ENCODE measurements around the gene POMT1.

Gene POMT1

GRCh38 chr9:131520503-131520902 is 17.8 kb downstream of the POMT1 start:
- TF ChIP-seq, protein P1, sequence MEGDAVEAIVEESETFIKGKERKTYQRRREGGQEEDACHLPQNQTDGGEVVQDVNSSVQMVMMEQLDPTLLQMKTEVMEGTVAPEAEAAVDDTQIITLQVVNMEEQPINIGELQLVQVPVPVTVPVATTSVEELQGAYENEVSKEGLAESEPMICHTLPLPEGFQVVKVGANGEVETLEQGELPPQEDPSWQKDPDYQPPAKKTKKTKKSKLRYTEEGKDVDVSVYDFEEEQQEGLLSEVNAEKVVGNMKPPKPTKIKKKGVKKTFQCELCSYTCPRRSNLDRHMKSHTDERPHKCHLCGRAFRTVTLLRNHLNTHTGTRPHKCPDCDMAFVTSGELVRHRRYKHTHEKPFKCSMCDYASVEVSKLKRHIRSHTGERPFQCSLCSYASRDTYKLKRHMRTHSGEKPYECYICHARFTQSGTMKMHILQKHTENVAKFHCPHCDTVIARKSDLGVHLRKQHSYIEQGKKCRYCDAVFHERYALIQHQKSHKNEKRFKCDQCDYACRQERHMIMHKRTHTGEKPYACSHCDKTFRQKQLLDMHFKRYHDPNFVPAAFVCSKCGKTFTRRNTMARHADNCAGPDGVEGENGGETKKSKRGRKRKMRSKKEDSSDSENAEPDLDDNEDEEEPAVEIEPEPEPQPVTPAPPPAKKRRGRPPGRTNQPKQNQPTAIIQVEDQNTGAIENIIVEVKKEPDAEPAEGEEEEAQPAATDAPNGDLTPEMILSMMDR (IDR thresholded peaks at IDR 0.05): no peak
- TF ChIP-seq ZFX (IDR thresholded peaks at IDR 0.05; ENCODE audit: borderline replicate concordance): no peak
- H3K27ac ChIP-seq: no peak overlapping the region

- TF ChIP-seq, protein P1 (IDR thresholded peaks at IDR 0.05): no peak
- no peak overlapping the region for H3K27ac ChIP-seq
These were observed 18.5 kb downstream of the POMT1 start for GRCh38 chr9:131521203-131521602.

DNA sequence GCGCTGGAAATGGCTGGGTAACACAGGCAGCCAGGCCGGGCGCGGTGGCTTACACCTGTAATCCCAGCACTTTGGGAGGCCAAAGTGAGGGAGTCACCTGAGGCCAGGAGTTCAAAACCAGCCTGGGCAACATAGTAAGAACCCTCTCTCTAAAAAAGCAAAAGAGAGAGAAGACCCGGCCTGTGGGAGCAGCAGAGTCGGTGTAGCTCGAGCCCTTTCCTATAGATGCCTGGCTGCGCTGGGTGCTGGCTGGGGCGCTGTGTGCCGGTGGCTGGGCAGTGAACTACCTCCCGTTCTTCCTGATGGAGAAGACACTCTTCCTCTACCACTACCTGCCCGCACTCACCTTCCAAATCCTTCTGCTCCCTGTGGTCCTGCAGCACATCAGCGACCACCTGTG is 19.1 kb downstream of the POMT1 start:
- no peak overlapping the region for H3K27ac ChIP-seq
- TF ChIP-seq, protein P1 (IDR thresholded peaks at IDR 0.05): no peak
- TF ChIP-seq ZFX (IDR thresholded peaks at IDR 0.05; ENCODE audit: borderline replicate concordance): no peak

GRCh38 chr9:131522257-131523085 is 19.8 kb downstream of the POMT1 start:
- no peak for TF ChIP-seq ZFX (IDR thresholded peaks at IDR 0.05; ENCODE audit: borderline replicate concordance)
- TF ChIP-seq, protein P1 (IDR thresholded peaks at IDR 0.05): no peak
- 0 out of 2 replicates have a peak overlapping the region, but pooled peaks have one; percentile 32 for H3K27ac ChIP-seq

- TF ChIP-seq, protein P1 (IDR thresholded peaks at IDR 0.05): no peak
- no peak for TF ChIP-seq ZFX (IDR thresholded peaks at IDR 0.05; ENCODE audit: borderline replicate concordance)
- 0 out of 2 replicates have a peak overlapping the region, but pooled peaks have one; percentile 32 for H3K27ac ChIP-seq
These were observed 20.3 kb downstream of the POMT1 start for GRCh38 chr9:131523086-131523388.

- peak overlapping the region; percentile 32; the same call in 1 of the 2 replicates for H3K27ac ChIP-seq
These were observed 21.0 kb downstream of the POMT1 start for GRCh38 chr9:131523451-131524435.

More at GRCh38 chr9:131523451-131524435, 21.0 kb downstream of the POMT1 start:
- TF ChIP-seq, protein P1 (IDR thresholded peaks at IDR 0.05): no peak
